K562 (cell line): Measurements from ENCODE around the gene MKLN1. TPM values are rescaled to one million over a fixed set of nuclear protein-coding genes. Genes with fewer than 3 reads are reported as not detected.

ENCODE experiments used
- EP400 ChIP-seq: fragments of 450-650 bp; IDR thresholded peaks from 2 replicates; pipeline ENCODE4 v1.6.1; 2017; ENCODE audit warnings: antibody characterized with exemption, mild to moderate bottlenecking, moderate library complexity
- polyA plus RNA-seq, 8 experiments: library from polyadenylated mRNA; depleted of rRNA in 4 of 8; stranded (reverse) in 5 of 8; unstranded in 3 of 8; fragments of >200 nt; fragmentation: Nextera tagmentation in 2 of 8; fragmentation: Illumina TruSeq in 1 of 8; extraction: Ambion mirVana in 2 of 8; extraction: Trizol in 1 of 8; gene quantifications; 2 replicates each; pipeline versions ENCODE4 v1.2.1 to v1.2.3, GENCODE V29; 2011 to 2014; ENCODE audit warnings: inconsistent platforms in 1 of 8, missing spikeins in 1 of 8
- total RNA-seq, 7 experiments: library from RNA; depleted of rRNA in 6 of 7; stranded (reverse); fragments of >200 nt in 6 of 7; fragmentation: Illumina TruSeq in 2 of 7; extraction: Trizol in 2 of 7; gene quantifications; 2 replicates each; pipeline versions ENCODE4 v1.2.1 to v1.2.3, GENCODE V29; 2011 to 2021; ENCODE audit warnings: low replicate concordance in 1 of 7
- TF ChIP-seq, protein P1 (sequence below): fragments of 450-650 bp; IDR thresholded peaks from 2 replicates; pipeline ENCODE4 v1.6.1; 2016; ENCODE audit warnings: low read depth
- TF ChIP-seq, protein P2 (sequence below): sonication (generic); formaldehyde crosslinking; IDR thresholded peaks from 2 replicates; pipeline ENCODE4 v1.8.0; 2023; ENCODE audit warnings: mild to moderate bottlenecking, missing genetic modification reagents
- TF ChIP-seq, protein P3 (sequence below), 2 experiments: fragments of 450-650 bp; formaldehyde crosslinking in 1 of 2; IDR thresholded peaks; 2 replicates each; pipeline versions ENCODE4 v1.4.0 to v1.6.1; 2014 to 2020; ENCODE audit warnings: mild to moderate bottlenecking in 2 of 2, borderline replicate concordance in 1 of 2, low read depth in 1 of 2
- TF ChIP-seq, protein P4 (sequence below): fragments of 450-650 bp; IDR thresholded peaks from 2 replicates; pipeline ENCODE4 v1.6.1; 2017; ENCODE audit warnings: antibody characterized with exemption, mild to moderate bottlenecking

The MKLN1 gene
- total and polyA plus RNA-seq, 9 of the 15 experiments (the other 6 are each of a cell fraction or from before 2014, with no cell fraction given): 18.6 to 80.4 (median 56.0) TPM

DNA sequence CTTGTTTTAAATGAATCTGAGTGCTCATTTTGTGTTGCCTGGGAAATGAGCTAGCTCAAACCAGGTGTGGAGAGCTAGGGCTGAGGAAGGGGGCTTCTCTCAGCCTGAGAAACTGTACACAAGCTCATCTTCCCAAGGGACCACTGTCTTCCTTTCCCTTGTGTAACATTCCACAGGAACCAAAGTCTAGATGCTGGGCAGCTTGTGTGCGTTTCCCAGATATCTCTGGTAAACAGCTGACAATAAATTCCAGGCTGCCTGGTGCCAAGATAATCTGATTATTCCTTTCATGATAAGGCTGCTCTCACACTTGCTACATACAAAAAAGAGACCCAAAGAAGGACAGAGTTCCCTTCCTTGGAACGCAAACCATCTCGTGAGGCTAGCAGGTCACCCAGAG is 33.1 kb upstream of the MKLN1 start (continued):
- TF ChIP-seq, protein P1, sequence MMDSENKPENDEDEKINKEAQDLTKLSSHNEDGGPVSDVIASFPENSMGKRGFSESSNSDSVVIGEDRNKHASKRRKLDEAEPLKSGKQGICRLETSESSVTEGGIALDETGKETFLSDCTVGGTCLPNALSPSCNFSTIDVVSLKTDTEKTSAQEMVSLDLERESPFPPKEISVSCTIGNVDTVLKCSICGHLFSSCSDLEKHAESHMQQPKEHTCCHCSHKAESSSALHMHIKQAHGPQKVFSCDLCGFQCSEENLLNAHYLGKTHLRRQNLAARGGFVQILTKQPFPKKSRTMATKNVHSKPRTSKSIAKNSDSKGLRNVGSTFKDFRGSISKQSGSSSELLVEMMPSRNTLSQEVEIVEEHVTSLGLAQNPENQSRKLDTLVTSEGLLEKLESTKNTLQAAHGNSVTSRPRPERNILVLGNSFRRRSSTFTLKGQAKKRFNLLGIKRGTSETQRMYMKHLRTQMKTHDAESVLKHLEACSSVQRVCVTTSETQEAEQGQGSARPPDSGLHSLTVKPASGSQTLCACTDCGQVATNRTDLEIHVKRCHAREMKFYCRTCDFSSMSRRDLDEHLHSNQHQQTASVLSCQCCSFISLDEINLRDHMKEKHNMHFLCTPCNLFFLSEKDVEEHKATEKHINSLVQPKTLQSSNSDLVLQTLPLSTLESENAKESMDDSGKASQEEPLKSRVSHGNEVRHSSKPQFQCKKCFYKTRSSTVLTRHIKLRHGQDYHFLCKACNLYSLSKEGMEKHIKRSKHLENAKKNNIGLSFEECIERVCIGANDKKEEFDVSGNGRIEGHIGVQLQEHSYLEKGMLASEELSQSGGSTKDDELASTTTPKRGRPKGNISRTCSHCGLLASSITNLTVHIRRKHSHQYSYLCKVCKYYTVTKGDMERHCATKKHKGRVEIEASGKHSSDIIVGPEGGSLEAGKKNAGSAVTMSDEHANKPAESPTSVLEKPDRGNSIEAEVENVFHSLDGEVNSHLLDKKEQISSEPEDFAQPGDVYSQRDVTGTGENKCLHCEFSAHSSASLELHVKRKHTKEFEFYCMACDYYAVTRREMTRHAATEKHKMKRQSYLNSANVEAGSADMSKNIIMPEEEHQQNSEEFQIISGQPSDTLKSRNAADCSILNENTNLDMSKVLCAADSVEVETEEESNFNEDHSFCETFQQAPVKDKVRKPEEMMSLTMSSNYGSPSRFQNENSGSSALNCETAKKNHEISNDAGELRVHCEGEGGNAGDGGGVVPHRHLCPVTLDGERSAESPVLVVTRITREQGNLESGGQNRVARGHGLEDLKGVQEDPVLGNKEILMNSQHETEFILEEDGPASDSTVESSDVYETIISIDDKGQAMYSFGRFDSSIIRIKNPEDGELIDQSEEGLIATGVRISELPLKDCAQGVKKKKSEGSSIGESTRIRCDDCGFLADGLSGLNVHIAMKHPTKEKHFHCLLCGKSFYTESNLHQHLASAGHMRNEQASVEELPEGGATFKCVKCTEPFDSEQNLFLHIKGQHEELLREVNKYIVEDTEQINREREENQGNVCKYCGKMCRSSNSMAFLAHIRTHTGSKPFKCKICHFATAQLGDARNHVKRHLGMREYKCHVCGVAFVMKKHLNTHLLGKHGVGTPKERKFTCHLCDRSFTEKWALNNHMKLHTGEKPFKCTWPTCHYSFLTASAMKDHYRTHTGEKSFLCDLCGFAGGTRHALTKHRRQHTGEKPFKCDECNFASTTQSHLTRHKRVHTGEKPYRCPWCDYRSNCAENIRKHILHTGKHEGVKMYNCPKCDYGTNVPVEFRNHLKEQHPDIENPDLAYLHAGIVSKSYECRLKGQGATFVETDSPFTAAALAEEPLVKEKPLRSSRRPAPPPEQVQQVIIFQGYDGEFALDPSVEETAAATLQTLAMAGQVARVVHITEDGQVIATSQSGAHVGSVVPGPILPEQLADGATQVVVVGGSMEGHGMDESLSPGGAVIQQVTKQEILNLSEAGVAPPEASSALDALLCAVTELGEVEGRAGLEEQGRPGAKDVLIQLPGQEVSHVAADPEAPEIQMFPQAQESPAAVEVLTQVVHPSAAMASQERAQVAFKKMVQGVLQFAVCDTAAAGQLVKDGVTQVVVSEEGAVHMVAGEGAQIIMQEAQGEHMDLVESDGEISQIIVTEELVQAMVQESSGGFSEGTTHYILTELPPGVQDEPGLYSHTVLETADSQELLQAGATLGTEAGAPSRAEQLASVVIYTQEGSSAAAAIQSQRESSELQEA: no peak
- TF ChIP-seq, protein P2, sequence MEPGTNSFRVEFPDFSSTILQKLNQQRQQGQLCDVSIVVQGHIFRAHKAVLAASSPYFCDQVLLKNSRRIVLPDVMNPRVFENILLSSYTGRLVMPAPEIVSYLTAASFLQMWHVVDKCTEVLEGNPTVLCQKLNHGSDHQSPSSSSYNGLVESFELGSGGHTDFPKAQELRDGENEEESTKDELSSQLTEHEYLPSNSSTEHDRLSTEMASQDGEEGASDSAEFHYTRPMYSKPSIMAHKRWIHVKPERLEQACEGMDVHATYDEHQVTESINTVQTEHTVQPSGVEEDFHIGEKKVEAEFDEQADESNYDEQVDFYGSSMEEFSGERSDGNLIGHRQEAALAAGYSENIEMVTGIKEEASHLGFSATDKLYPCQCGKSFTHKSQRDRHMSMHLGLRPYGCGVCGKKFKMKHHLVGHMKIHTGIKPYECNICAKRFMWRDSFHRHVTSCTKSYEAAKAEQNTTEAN (CRISPR knock-in tag): no peak
- TF ChIP-seq EP400: no peak
- TF ChIP-seq, protein P3, sequence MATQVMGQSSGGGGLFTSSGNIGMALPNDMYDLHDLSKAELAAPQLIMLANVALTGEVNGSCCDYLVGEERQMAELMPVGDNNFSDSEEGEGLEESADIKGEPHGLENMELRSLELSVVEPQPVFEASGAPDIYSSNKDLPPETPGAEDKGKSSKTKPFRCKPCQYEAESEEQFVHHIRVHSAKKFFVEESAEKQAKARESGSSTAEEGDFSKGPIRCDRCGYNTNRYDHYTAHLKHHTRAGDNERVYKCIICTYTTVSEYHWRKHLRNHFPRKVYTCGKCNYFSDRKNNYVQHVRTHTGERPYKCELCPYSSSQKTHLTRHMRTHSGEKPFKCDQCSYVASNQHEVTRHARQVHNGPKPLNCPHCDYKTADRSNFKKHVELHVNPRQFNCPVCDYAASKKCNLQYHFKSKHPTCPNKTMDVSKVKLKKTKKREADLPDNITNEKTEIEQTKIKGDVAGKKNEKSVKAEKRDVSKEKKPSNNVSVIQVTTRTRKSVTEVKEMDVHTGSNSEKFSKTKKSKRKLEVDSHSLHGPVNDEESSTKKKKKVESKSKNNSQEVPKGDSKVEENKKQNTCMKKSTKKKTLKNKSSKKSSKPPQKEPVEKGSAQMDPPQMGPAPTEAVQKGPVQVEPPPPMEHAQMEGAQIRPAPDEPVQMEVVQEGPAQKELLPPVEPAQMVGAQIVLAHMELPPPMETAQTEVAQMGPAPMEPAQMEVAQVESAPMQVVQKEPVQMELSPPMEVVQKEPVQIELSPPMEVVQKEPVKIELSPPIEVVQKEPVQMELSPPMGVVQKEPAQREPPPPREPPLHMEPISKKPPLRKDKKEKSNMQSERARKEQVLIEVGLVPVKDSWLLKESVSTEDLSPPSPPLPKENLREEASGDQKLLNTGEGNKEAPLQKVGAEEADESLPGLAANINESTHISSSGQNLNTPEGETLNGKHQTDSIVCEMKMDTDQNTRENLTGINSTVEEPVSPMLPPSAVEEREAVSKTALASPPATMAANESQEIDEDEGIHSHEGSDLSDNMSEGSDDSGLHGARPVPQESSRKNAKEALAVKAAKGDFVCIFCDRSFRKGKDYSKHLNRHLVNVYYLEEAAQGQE (IDR thresholded peaks at IDR 0.05; ENCODE audit: borderline replicate concordance): no peak
- TF ChIP-seq, protein P3 (CRISPR knock-in tag; IDR thresholded peaks at IDR 0.05; ENCODE audit: low read depth): no peak
- TF ChIP-seq, protein P4, sequence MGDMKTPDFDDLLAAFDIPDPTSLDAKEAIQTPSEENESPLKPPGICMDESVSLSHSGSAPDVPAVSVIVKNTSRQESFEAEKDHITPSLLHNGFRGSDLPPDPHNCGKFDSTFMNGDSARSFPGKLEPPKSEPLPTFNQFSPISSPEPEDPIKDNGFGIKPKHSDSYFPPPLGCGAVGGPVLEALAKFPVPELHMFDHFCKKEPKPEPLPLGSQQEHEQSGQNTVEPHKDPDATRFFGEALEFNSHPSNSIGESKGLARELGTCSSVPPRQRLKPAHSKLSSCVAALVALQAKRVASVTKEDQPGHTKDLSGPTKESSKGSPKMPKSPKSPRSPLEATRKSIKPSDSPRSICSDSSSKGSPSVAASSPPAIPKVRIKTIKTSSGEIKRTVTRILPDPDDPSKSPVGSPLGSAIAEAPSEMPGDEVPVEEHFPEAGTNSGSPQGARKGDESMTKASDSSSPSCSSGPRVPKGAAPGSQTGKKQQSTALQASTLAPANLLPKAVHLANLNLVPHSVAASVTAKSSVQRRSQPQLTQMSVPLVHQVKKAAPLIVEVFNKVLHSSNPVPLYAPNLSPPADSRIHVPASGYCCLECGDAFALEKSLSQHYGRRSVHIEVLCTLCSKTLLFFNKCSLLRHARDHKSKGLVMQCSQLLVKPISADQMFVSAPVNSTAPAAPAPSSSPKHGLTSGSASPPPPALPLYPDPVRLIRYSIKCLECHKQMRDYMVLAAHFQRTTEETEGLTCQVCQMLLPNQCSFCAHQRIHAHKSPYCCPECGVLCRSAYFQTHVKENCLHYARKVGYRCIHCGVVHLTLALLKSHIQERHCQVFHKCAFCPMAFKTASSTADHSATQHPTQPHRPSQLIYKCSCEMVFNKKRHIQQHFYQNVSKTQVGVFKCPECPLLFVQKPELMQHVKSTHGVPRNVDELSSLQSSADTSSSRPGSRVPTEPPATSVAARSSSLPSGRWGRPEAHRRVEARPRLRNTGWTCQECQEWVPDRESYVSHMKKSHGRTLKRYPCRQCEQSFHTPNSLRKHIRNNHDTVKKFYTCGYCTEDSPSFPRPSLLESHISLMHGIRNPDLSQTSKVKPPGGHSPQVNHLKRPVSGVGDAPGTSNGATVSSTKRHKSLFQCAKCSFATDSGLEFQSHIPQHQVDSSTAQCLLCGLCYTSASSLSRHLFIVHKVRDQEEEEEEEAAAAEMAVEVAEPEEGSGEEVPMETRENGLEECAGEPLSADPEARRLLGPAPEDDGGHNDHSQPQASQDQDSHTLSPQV: no peak
